ENCODE results near the gene WDR81. TPM values are rescaled to one million over a fixed set of nuclear protein-coding genes. Genes with fewer than 3 reads are reported as not detected.
A peak's percentile ranks its signal among the peaks of the same experiment; 100 is the strongest.
"Not testable (repeated sequence)": the region's sequence is repeated elsewhere in the genome, so short reads cannot be mapped to it uniquely, and the experiment has no call there.

The WDR81 gene
- polyA plus RNA-seq, 2 donors, result 8.5 to 10.7 TPM

DNA sequence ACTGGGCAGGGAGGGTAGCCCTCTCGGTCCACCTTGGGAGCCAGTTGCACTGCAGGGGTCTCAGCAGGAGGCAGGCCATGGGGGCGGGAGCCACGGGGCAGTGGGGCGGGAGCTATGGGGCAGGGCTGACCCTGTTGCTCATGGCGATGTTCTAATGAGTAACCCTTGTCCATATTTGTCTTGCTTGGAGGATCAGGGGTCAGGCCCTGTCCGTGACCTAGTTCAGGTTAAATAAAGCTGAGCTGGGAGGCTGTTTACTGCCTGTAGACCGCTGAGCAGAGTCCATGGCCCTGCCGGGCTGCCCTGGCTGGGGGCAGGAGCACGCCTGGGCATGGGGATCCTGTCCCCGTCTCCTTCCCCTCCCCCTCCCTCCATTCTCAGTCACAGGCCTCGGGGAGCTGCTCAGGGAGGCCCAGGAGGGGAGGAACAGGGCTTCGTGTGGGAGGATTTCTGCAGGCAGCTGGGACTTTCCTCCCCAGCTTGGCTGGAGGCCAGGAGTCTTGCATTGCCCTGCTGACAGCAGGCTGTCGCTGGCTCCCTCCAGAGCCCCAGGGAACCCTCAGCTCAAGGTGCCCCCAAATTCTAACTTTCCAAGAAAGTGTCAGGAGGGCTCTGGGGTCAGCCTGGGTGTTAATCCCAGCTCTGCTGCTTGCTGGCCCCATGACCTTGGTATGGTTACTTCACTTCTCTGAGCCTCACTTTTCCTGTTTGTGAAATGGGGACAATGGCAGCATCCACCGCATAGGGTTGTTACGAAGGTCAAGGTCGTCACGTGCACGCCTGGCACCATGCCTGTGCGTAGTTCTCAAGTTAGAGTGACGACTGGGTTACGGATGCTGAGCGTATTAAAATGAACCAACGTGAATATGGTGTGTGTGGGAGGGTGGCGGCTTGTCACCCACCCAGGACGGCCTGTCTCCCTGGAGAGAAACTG, 12.1 kb downstream of the WDR81 start:
- no peak overlapping the region for H3K27ac ChIP-seq (ENCODE audit: low read depth in 2 of 2, low read length in 1 of 2)

GRCh38 chr17:1737531-1738291, 13.2 kb downstream of the WDR81 start:
- Histone ChIP-seq H3K36me3 (ENCODE audit: control insufficient read depth in 2 of 2, insufficient read depth in 2 of 2, low read length in 1 of 2) (peaks cover 0 to 27% of the 10 kb centered on the region in 2 donors), H3K27ac (ENCODE audit: low read depth in 2 of 2, low read length in 1 of 2) (no peak overlapping the region)
- WGBS, 2 donors, result 93 to 94% methylated on average over 19 to 21 of the region's 21 CpGs

More for the DNA sequence above, 12.1 kb downstream of the WDR81 start:
- peaks cover 0 to 13% of the 10 kb centered on the region in 2 donors for H3K4me1 ChIP-seq (ENCODE audit: control insufficient read depth in 2 of 2, insufficient read depth in 2 of 2, low read length in 1 of 2)
- H3K4me3 ChIP-seq (ENCODE audit: low read depth in 1 of 2, low read length in 2 of 2), result no peak overlapping the region
- peaks cover 0 to 29% of the 10 kb centered on the region in 2 donors for H3K36me3 ChIP-seq (ENCODE audit: control insufficient read depth in 2 of 2, insufficient read depth in 2 of 2, low read length in 1 of 2)
- H3K27me3 ChIP-seq (ENCODE audit: control insufficient read depth in 1 of 2, insufficient read depth in 2 of 2, low read length in 2 of 2), result no peaks in the 10 kb centered on the region
- no peaks in the 10 kb centered on the region for H3K9me3 ChIP-seq (ENCODE audit: control insufficient read depth in 2 of 2, insufficient read depth in 1 of 2, low read depth in 1 of 2, low read length in 1 of 2)
- 59% methylated on average over 21 to 25 of the region's 25 CpGs for WGBS, 2 donors

GRCh38 chr17:1741899-1742298, 17.4 kb downstream of the WDR81 start:
- H3K4me1 ChIP-seq (ENCODE audit: control insufficient read depth in 2 of 2, insufficient read depth in 2 of 2, low read length in 1 of 2); H3K27me3 ChIP-seq (ENCODE audit: control insufficient read depth in 1 of 2, insufficient read depth in 2 of 2, low read length in 2 of 2); H3K9me3 ChIP-seq (ENCODE audit: control insufficient read depth in 2 of 2, insufficient read depth in 1 of 2, low read depth in 1 of 2, low read length in 1 of 2); H3K27ac ChIP-seq (ENCODE audit: low read depth in 2 of 2, low read length in 1 of 2); H3K4me3 ChIP-seq (ENCODE audit: low read depth in 1 of 2, low read length in 2 of 2): not testable (repeated sequence)
- WGBS, 2 donors, result 84 to 94% methylated on average over 7 of the region's 7 CpGs
- peaks cover 0 to 10% of the 10 kb centered on the region in 2 donors for H3K36me3 ChIP-seq (ENCODE audit: control insufficient read depth in 2 of 2, insufficient read depth in 2 of 2, low read length in 1 of 2)

More at GRCh38 chr17:1737531-1738291, 13.2 kb downstream of the WDR81 start:
- H3K4me1 ChIP-seq (ENCODE audit: control insufficient read depth in 2 of 2, insufficient read depth in 2 of 2, low read length in 1 of 2), result peaks cover 0 to 13% of the 10 kb centered on the region in 2 donors
- no peak overlapping the region for H3K4me3 ChIP-seq (ENCODE audit: low read depth in 1 of 2, low read length in 2 of 2)
- H3K27me3 ChIP-seq (ENCODE audit: control insufficient read depth in 1 of 2, insufficient read depth in 2 of 2, low read length in 2 of 2), result no peaks in the 10 kb centered on the region
- no peaks in the 10 kb centered on the region for H3K9me3 ChIP-seq (ENCODE audit: control insufficient read depth in 2 of 2, insufficient read depth in 1 of 2, low read depth in 1 of 2, low read length in 1 of 2)

DNA sequence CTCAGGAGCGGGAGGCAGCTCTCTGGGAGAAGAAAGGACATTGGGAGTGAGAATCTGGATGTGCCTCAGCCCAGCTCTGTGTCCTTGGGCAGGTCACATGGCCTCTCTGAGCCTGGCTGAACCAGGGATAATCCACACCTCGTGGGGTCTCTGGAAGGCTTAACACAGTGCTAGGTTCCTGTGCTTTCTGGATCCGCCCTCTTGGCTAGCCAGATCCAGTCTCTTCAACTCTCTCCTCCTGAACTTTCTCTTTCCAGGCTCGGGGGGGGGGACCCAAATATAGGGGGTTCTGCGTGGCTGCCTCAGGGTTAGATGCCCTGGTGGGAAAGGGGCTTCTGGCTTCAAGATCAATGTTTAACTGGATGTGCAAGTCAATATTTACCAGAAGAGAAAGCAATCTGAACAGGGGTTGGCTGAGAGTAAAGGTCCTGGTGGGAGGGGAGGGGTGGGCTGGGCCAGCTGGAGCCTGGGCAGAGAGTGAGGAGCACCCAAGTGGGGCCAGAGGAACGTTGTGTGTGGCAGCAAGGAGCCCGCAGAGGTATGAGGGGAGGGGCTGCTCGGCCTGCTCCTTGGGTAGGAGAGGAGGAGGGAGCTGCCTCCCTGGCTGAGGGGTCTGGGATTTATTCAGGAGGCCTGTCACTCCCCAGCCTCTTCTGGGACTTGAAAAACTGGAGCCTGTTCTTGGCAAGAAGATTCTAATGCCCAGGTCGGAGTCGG, 18.0 kb downstream of the WDR81 start, which contains the start of gene SERPINF2:
TSS of gene SERPINF2 (plus strand) at position 501 of the 717 bp plus-strand sequence. CDS start 2,125 bp downstream, outside the sequence.
- H3K27me3 ChIP-seq (ENCODE audit: control insufficient read depth in 1 of 2, insufficient read depth in 2 of 2, low read length in 2 of 2), result no peaks in the 10 kb centered on the region
- H3K4me1 ChIP-seq (ENCODE audit: control insufficient read depth in 2 of 2, insufficient read depth in 2 of 2, low read length in 1 of 2), result peaks cover 0 to 6% of the 10 kb centered on the region in 2 donors
- peaks cover 0 to 5% of the 10 kb centered on the region in 2 donors for H3K36me3 ChIP-seq (ENCODE audit: control insufficient read depth in 2 of 2, insufficient read depth in 2 of 2, low read length in 1 of 2)
- WGBS, 2 donors, result 47 to 58% methylated on average over 10 of the region's 10 CpGs
- no peak within 1 kb of the TSS for H3K4me3 ChIP-seq (ENCODE audit: low read depth in 1 of 2, low read length in 2 of 2)
- no peaks in the 10 kb centered on the region for H3K9me3 ChIP-seq (ENCODE audit: control insufficient read depth in 2 of 2, insufficient read depth in 1 of 2, low read depth in 1 of 2, low read length in 1 of 2)
- H3K27ac ChIP-seq (ENCODE audit: low read depth in 2 of 2, low read length in 1 of 2), result no peak within 1 kb of the TSS

GRCh38 chr17:1743088-1743439, 18.6 kb downstream of the WDR81 start:
- Histone ChIP-seq H3K4me1 (ENCODE audit: control insufficient read depth in 2 of 2, insufficient read depth in 2 of 2, low read length in 1 of 2) (peaks cover 0 to 5% of the 10 kb centered on the region in 2 donors), H3K9me3 (ENCODE audit: control insufficient read depth in 2 of 2, insufficient read depth in 1 of 2, low read depth in 1 of 2, low read length in 1 of 2) (no peaks in the 10 kb centered on the region), H3K4me3 (ENCODE audit: low read depth in 1 of 2, low read length in 2 of 2) (no peak overlapping the region), H3K36me3 (ENCODE audit: control insufficient read depth in 2 of 2, insufficient read depth in 2 of 2, low read length in 1 of 2) (no peaks in the 10 kb centered on the region), H3K27ac (ENCODE audit: low read depth in 2 of 2, low read length in 1 of 2) (no peak overlapping the region), H3K27me3 (ENCODE audit: control insufficient read depth in 1 of 2, insufficient read depth in 2 of 2, low read length in 2 of 2) (no peaks in the 10 kb centered on the region)
- 85 to 92% methylated on average over 2 of the region's 2 CpGs for WGBS, 2 donors

DNA sequence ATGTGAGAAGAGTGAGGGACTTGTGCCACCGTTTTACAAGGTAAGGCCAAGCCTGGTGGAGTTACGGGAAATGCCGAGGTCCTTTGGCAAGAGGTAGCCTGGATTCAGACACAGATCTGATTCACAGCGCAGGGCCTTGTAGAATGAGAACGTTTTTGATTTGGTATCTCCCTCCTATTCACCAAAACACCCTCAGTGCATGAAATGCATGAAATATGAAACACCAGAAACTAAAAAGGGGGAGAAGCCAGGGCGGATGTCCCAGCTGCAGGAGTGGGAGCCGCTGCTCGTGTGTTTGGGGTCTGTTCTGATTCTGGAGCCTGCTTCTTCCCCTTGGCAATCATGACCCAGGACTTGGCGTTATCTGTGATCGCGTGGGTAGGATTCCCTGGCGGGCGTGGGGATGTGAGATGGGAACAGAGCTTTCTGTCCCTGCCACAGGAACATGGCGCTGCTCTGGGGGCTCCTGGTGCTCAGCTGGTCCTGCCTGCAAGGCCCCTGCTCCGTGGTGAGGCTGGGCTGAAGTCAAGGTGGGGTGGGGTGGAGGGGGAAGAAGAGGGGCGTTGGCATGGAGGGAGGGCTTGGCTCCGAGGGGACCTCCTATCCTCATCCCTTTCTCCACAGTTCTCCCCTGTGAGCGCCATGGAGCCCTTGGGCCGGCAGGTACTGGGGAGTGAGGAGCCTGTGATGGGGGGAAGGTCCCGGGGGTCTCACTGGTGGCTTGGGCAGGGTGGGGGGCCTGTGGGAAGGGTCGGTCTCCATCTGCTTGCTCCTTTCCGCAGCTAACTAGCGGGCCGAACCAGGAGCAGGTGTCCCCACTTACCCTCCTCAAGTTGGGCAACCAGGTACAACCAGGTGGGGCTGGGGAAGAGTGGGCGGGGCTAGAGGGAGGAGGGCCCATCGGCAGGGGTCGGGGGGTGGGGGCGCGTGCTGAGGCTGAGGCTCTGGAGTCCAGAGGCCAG, 20.3 kb downstream of the WDR81 start:
- H3K4me3 ChIP-seq (ENCODE audit: low read depth in 1 of 2, low read length in 2 of 2), result no peak overlapping the region
- H3K4me1 ChIP-seq (ENCODE audit: control insufficient read depth in 2 of 2, insufficient read depth in 2 of 2, low read length in 1 of 2), result peaks cover 0 to 10% of the 10 kb centered on the region in 2 donors
- H3K27me3 ChIP-seq (ENCODE audit: control insufficient read depth in 1 of 2, insufficient read depth in 2 of 2, low read length in 2 of 2), result no peaks in the 10 kb centered on the region
- no peaks in the 10 kb centered on the region for H3K9me3 ChIP-seq (ENCODE audit: control insufficient read depth in 2 of 2, insufficient read depth in 1 of 2, low read depth in 1 of 2, low read length in 1 of 2)
- WGBS, 2 donors, result 76 to 77% methylated on average over 24 to 29 of the region's 29 CpGs
- H3K27ac ChIP-seq (ENCODE audit: low read depth in 2 of 2, low read length in 1 of 2), result no peak overlapping the region
- H3K36me3 ChIP-seq (ENCODE audit: control insufficient read depth in 2 of 2, insufficient read depth in 2 of 2, low read length in 1 of 2), result no peaks in the 10 kb centered on the region

- Histone ChIP-seq H3K4me1 (ENCODE audit: control insufficient read depth in 2 of 2, insufficient read depth in 2 of 2, low read length in 1 of 2) (peaks cover 0 to 10% of the 10 kb centered on the region in 2 donors), H3K27me3 (ENCODE audit: control insufficient read depth in 1 of 2, insufficient read depth in 2 of 2, low read length in 2 of 2) (no peaks in the 10 kb centered on the region), H3K9me3 (ENCODE audit: control insufficient read depth in 2 of 2, insufficient read depth in 1 of 2, low read depth in 1 of 2, low read length in 1 of 2) (no peaks in the 10 kb centered on the region), H3K4me3 (ENCODE audit: low read depth in 1 of 2, low read length in 2 of 2) (no peak overlapping the region), H3K36me3 (ENCODE audit: control insufficient read depth in 2 of 2, insufficient read depth in 2 of 2, low read length in 1 of 2) (no peaks in the 10 kb centered on the region), H3K27ac (ENCODE audit: low read depth in 2 of 2, low read length in 1 of 2) (no peak overlapping the region)
- 91 to 93% methylated on average over 12 of the region's 12 CpGs for WGBS, 2 donors
These were observed 21.1 kb downstream of the WDR81 start for GRCh38 chr17:1745513-1746020.

GRCh38 chr17:1746975-1747543, 22.6 kb downstream of the WDR81 start:
- H3K36me3 ChIP-seq (ENCODE audit: control insufficient read depth in 2 of 2, insufficient read depth in 2 of 2, low read length in 1 of 2), result no peaks in the 10 kb centered on the region
- no peaks in the 10 kb centered on the region for H3K27me3 ChIP-seq (ENCODE audit: control insufficient read depth in 1 of 2, insufficient read depth in 2 of 2, low read length in 2 of 2)
- WGBS, 2 donors, result 50 to 55% methylated on average over 22 of the region's 22 CpGs
- peaks cover 0 to 14% of the 10 kb centered on the region in 2 donors for H3K4me1 ChIP-seq (ENCODE audit: control insufficient read depth in 2 of 2, insufficient read depth in 2 of 2, low read length in 1 of 2)
- H3K4me3 ChIP-seq (ENCODE audit: low read depth in 1 of 2, low read length in 2 of 2), result no peak overlapping the region
- H3K27ac ChIP-seq (ENCODE audit: low read depth in 2 of 2, low read length in 1 of 2), result peak overlapping the region; percentile 75 to 91
- H3K9me3 ChIP-seq (ENCODE audit: control insufficient read depth in 2 of 2, insufficient read depth in 1 of 2, low read depth in 1 of 2, low read length in 1 of 2), result no peaks in the 10 kb centered on the region
